H1 (cell line): Measurements from ENCODE around the gene CCDC38. TPM values are rescaled to one million over a fixed set of nuclear protein-coding genes. Genes with fewer than 3 reads are reported as not detected.

ENCODE experiments used
- CTCF ChIA-PET: fragments of 300-600 bp; sonication (Branson Sonifier 250); formaldehyde crosslinking; loops from one replicate; lab custom pipeline; 2021; ENCODE audit not compliant: partially characterized antibody; lab: Charles Lee
- POLR2A ChIA-PET: fragments of 300-600 bp; sonication (Branson Sonifier 250); formaldehyde crosslinking; loops from one replicate; lab custom pipeline; 2021; ENCODE audit warnings: inconsistent platforms; ENCODE audit not compliant: partially characterized antibody; lab: Charles Lee
- DNase-seq, 2 experiments: peaks; one replicate each; pipeline versions ENCODE4 v3.0.0 to v3.0.0-alpha.2; 2010 to 2022; ENCODE audit warnings: low spot score in 2 of 2, low read depth in 1 of 2, mixed read lengths in 1 of 2
- FAIRE-seq: peaks from 2 replicates; lab custom pipeline; 2011; peaks lifted over from hg19 to GRCh38; lab: Jason Lieb, UNC
- H2AFZ ChIP-seq: 2 replicates; pipeline ENCODE4 v1.8.1; 2012; ENCODE audit warnings: low read length, inconsistent platforms
- H2AK5ac ChIP-seq: 2 replicates; pipeline ENCODE4 v1.6.1; 2013; ENCODE audit warnings: low read depth, low read length
- H2BK120ac ChIP-seq: replicated peaks from 2 replicates; pipeline ENCODE3; 2013; ENCODE audit warnings: low read depth, low read length, inconsistent platforms
- H2BK12ac ChIP-seq: 2 replicates; pipeline ENCODE4 v1.6.1; 2013; ENCODE audit warnings: low read depth, low read length
- H2BK15ac ChIP-seq: 2 replicates; pipeline ENCODE4 v1.6.1; 2013; ENCODE audit warnings: low read length
- H2BK20ac ChIP-seq: 2 replicates; pipeline ENCODE4 v1.6.1; 2013; ENCODE audit warnings: low read length
- H2BK5ac ChIP-seq: 2 replicates; pipeline ENCODE4 v1.6.1; 2013; ENCODE audit warnings: low read depth, low read length
- H3K14ac ChIP-seq: 2 replicates; pipeline ENCODE4 v1.6.1; 2013; ENCODE audit warnings: inconsistent platforms; ENCODE audit not compliant: insufficient read length
- H3K18ac ChIP-seq: 2 replicates; pipeline ENCODE4 v1.6.1; 2013; ENCODE audit warnings: low read length; ENCODE audit errors: extremely low read depth
- H3K23ac ChIP-seq: 2 replicates; pipeline ENCODE4 v1.6.1; 2013; ENCODE audit warnings: inconsistent platforms; ENCODE audit not compliant: insufficient read length
- H3K23me2 ChIP-seq: 2 replicates; pipeline ENCODE4 v1.6.1; 2013; ENCODE audit warnings: low read depth, low read length
- H3K27ac ChIP-seq: 2 replicates; pipeline ENCODE4 v1.6.1; 2011; ENCODE audit warnings: low read depth, low read length, inconsistent platforms
- H3K27me3 ChIP-seq, 4 experiments: replicated peaks in 1 of 4; 1 replicate in 1 of 4; 2 replicates in 3 of 4; pipeline versions ENCODE4 v1.6.1 to v1.8.1; 2011 to 2013; ENCODE audit warnings: low read length in 3 of 4, mild to moderate bottlenecking in 3 of 4, inconsistent platforms in 2 of 4, mixed read lengths in 2 of 4, moderate library complexity in 1 of 4; ENCODE audit not compliant: control insufficient read depth in 3 of 4, insufficient read depth in 3 of 4; ENCODE audit errors: extremely low read depth in 1 of 4
- H3K36me3 ChIP-seq, 4 experiments: 2 replicates each; pipeline versions ENCODE4 v1.6.1 to v1.8.1; 2011 to 2013; ENCODE audit warnings: mild to moderate bottlenecking in 4 of 4, low read length in 3 of 4, moderate library complexity in 2 of 4, control low read depth in 1 of 4, inconsistent platforms in 1 of 4; ENCODE audit not compliant: insufficient read depth in 4 of 4, control insufficient read depth in 2 of 4
- H3K4ac ChIP-seq: replicated peaks from 2 replicates; pipeline ENCODE3; 2013; ENCODE audit warnings: low read length, low read depth, mixed read lengths, inconsistent platforms; ENCODE audit not compliant: insufficient read length
- H3K4me1 ChIP-seq, 4 experiments: replicated peaks in 1 of 4; 1 replicate in 1 of 4; 2 replicates in 3 of 4; pipeline versions ENCODE4 v1.6.1 to v1.8.1; 2011 to 2013; ENCODE audit warnings: low read length in 3 of 4, inconsistent platforms in 2 of 4, mixed read lengths in 1 of 4; ENCODE audit not compliant: insufficient read depth in 4 of 4, control insufficient read depth in 3 of 4
- H3K4me2 ChIP-seq, 2 experiments: 2 replicates each; pipeline versions ENCODE4 v1.6.1 to v1.8.1; 2011 to 2013; ENCODE audit warnings: low read depth in 2 of 2, low read length in 2 of 2, control low read depth in 1 of 2, inconsistent platforms in 1 of 2, mild to moderate bottlenecking in 1 of 2; ENCODE audit not compliant: insufficient read depth in 1 of 2
- H3K4me3 ChIP-seq, 4 experiments: fragments of 200-600, 300-600 bp in 1 of 4; sonication (generic), shearing (Covaris generic), sonication (Bioruptor Twin) in 1 of 4; 2 replicates each; pipeline versions ENCODE4 v1.5.1 to v1.8.1; 2011 to 2016; ENCODE audit warnings: low read length in 4 of 4, low read depth in 3 of 4, control low read depth in 2 of 4, inconsistent platforms in 2 of 4, mild to moderate bottlenecking in 2 of 4, mixed read lengths in 1 of 4, moderate library complexity in 1 of 4; ENCODE audit not compliant: insufficient read depth in 2 of 4; ENCODE audit errors: extremely low read depth in 1 of 4
- H3K56ac ChIP-seq: replicated peaks from 2 replicates; pipeline ENCODE3; 2013; ENCODE audit warnings: low read depth, mild to moderate bottlenecking, mixed read lengths, low read length, inconsistent platforms; ENCODE audit not compliant: insufficient read length
- H3K79me1 ChIP-seq: 2 replicates; pipeline ENCODE4 v1.6.1; 2013; ENCODE audit warnings: low read depth, low read length, control low read depth
- H3K79me2 ChIP-seq, 2 experiments: 2 replicates each; pipeline versions ENCODE4 v1.6.1 to v1.8.1; 2012 to 2013; ENCODE audit warnings: low read length in 2 of 2, mild to moderate bottlenecking in 2 of 2, inconsistent platforms in 1 of 2; ENCODE audit not compliant: insufficient read depth in 2 of 2, control insufficient read depth in 1 of 2
- H3K9ac ChIP-seq, 4 experiments: replicated peaks in 1 of 4; 1 replicate in 1 of 4; 2 replicates in 3 of 4; pipeline versions ENCODE4 v1.6.1 to v1.8.1; 2011 to 2013; ENCODE audit warnings: low read depth in 3 of 4, low read length in 3 of 4, control low read depth in 2 of 4, mild to moderate bottlenecking in 2 of 4, moderate library complexity in 2 of 4, inconsistent platforms in 1 of 4; ENCODE audit errors: extremely low read depth in 1 of 4
- H3K9me3 ChIP-seq, 2 experiments: 2 replicates each; pipeline versions ENCODE4 v1.6.1 to v1.8.1; 2012 to 2013; ENCODE audit warnings: mild to moderate bottlenecking in 2 of 2, moderate library complexity in 2 of 2, control low read depth in 1 of 2, inconsistent platforms in 1 of 2, low read depth in 1 of 2, low read length in 1 of 2, mixed read lengths in 1 of 2; ENCODE audit not compliant: insufficient read depth in 2 of 2
- H4K20me1 ChIP-seq, 2 experiments: replicated peaks in 1 of 2; 2 replicates each; pipeline versions ENCODE3 to v1.8.1; 2011 to 2013; ENCODE audit warnings: inconsistent platforms in 2 of 2, low read length in 2 of 2, mild to moderate bottlenecking in 1 of 2; ENCODE audit not compliant: insufficient read depth in 2 of 2, control insufficient read depth in 1 of 2
- H4K5ac ChIP-seq: 2 replicates; pipeline ENCODE4 v1.6.1; 2013; ENCODE audit warnings: low read length, low read depth, mixed read lengths, inconsistent platforms; ENCODE audit not compliant: insufficient read length
- H4K8ac ChIP-seq: 2 replicates; pipeline ENCODE4 v1.8.0; 2013; ENCODE audit warnings: mild to moderate bottlenecking, moderate library complexity, low read length, inconsistent platforms; ENCODE audit not compliant: insufficient read depth; ENCODE audit errors: extremely low read depth
- H4K91ac ChIP-seq: replicated peaks from 2 replicates; pipeline ENCODE3; 2013; ENCODE audit warnings: low read length, mixed read lengths, inconsistent platforms; ENCODE audit not compliant: insufficient read length
- JUN ChIP-seq: IDR thresholded peaks from 2 replicates; pipeline ENCODE4 v1.6.1; 2011; ENCODE audit warnings: low read depth, mild to moderate bottlenecking, improper control_type of control experiment, low read length
- KDM1A ChIP-seq: fragments of 200-600, 300-600 bp; sonication (generic); IDR thresholded peaks from 2 replicates; pipeline ENCODE4 v1.7.1; 2016; ENCODE audit warnings: mild to moderate bottlenecking, low read length, borderline replicate concordance
- MAFK ChIP-seq: IDR thresholded peaks from 2 replicates; pipeline ENCODE4 v1.6.1; 2012; ENCODE audit warnings: low read depth, mild to moderate bottlenecking, improper control_type of control experiment, low read length
- NRF1 ChIP-seq: IDR thresholded peaks from 2 replicates; pipeline ENCODE4 v1.6.1; 2011; ENCODE audit warnings: mild to moderate bottlenecking, low read depth, low read length, improper control_type of control experiment
- POLR2AphosphoS5 ChIP-seq: IDR thresholded peaks from 2 replicates; pipeline ENCODE4 v1.6.1; 2011; ENCODE audit warnings: low read depth, low read length
- RXRA ChIP-seq: IDR thresholded peaks from 2 replicates; pipeline ENCODE4 v1.6.1; 2011; ENCODE audit warnings: low read depth, mild to moderate bottlenecking, low read length, moderate library complexity; ENCODE audit not compliant: insufficient read depth
- SIN3A ChIP-seq, 2 experiments: IDR thresholded peaks in 1 of 2; conservative IDR thresholded peaks in 1 of 2; 2 replicates each; pipeline ENCODE4 v1.6.1; 2011 to 2012; ENCODE audit warnings: low read length in 2 of 2, improper control_type of control experiment in 1 of 2, low read depth in 1 of 2, mild to moderate bottlenecking in 1 of 2
- SP2 ChIP-seq: IDR thresholded peaks from 2 replicates; pipeline ENCODE4 v1.6.1; 2012; ENCODE audit warnings: mild to moderate bottlenecking, low read length, inconsistent platforms
- TEAD4 ChIP-seq: IDR thresholded peaks from 2 replicates; pipeline ENCODE4 v1.6.1; 2012; ENCODE audit warnings: low read depth, low read length, inconsistent platforms, mixed read lengths
- WGBS, 2 experiments: shearing (Covaris generic) in 1 of 2; methylation state at CpG; one replicate each; pipeline versions ENCODE4 v1.1.6 to v1.1.7; 2013 to 2015; ENCODE audit warnings: low lambda C conversion rate in 2 of 2, mixed read lengths in 2 of 2, inconsistent platforms in 1 of 2, low coverage in 1 of 2, missing lambda C conversion rate in 1 of 2; ENCODE audit not compliant: insufficient replicate concordance in 2 of 2, insufficient coverage in 1 of 2, insufficient read length in 1 of 2; ENCODE audit errors: extremely low coverage in 1 of 2, missing lambda C conversion rate in 1 of 2; 5-methylcytosine and 5-hydroxymethylcytosine counted together
- polyA plus RNA-seq, 7 experiments: library from polyadenylated mRNA; depleted of rRNA in 3 of 7; stranded (reverse) in 5 of 7; unstranded in 2 of 7; fragments of >200 nt in 5 of 7; fragments of 200-250 nt in 2 of 7; gene quantifications; 1 replicate in 5 of 7; 2 replicates in 1 of 7; 4 replicates in 1 of 7; pipeline versions ENCODE4 v1.2.1 to v1.2.3, GENCODE V29; 2011 to 2013; ENCODE audit warnings: missing spikeins in 2 of 7, mixed read lengths in 2 of 7
- total RNA-seq: library from RNA; stranded (reverse); fragmentation: NEBNext Ultra II Directional; extraction: Animal tissue kit (Norgen Biotek cat#: 25700); gene quantifications from 2 replicates; pipeline ENCODE4 v1.2.1, GENCODE V29; 2021
- TF ChIP-seq, protein P1 (sequence below): IDR thresholded peaks from 2 replicates; pipeline ENCODE4 v1.6.1; 2012; ENCODE audit warnings: low read length, inconsistent platforms
- TF ChIP-seq, protein P2 (sequence below): IDR thresholded peaks from 2 replicates; pipeline ENCODE4 v1.6.1; 2012; ENCODE audit warnings: inconsistent platforms

CCDC38 gene
- total and polyA plus RNA-seq, 2 of the 8 experiments (the other 6 are each of a cell fraction or from before 2014, with no cell fraction given), result not detected

DNA sequence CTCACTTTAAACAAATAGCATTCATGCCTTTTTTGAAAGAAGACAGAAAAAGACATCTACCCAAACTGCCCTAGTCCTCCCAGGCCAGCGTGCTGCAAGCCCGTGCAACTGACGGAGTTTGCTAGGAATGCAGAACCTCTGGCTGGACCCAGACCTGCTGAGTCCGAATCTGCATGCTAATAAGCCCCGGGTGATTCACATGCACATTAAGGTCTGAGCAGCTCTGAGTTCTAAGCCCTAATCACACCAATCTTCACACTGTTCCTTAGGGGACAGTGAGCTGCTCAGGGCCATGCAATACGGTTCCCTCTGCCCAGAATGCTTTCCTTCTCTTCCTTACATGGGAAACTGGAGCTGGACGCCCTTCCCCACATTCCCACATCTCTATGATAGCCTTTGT is 28.5 kb upstream of the CCDC38 start:
- Histone ChIP-seq H3K79me1 (no peaks in the 10 kb centered on the region), H3K4ac (no peak overlapping the region), H3K14ac (no peak overlapping the region), H3K56ac (no peak overlapping the region), H2AK5ac (no peak overlapping the region), H3K4me2 (peak overlapping the region; percentile 30 to 61), H3K23me2 (no peaks in the 10 kb centered on the region), H4K8ac (no peak overlapping the region), H3K4me3 (peak overlapping the region in 1 of 4 experiments; percentile 4; a peak in 1 of 8 replicates), H3K27me3 (no peaks in the 10 kb centered on the region), H4K91ac (no peak overlapping the region), H3K36me3 (no peaks in the 10 kb centered on the region), H2BK5ac (no peak overlapping the region), H2AFZ (peak overlapping the region; percentile 37; the same call in 1 of the 2 replicates), H3K9ac (no peak overlapping the region), H3K27ac (no peak overlapping the region), H3K4me1 (peaks cover 0 to 10% (median 5%) of the 10 kb centered on the region in 4 experiments; a peak in 6 of 7 replicates), H3K23ac (no peak overlapping the region), H2BK15ac (no peak overlapping the region), H2BK12ac (no peak overlapping the region), H3K79me2 (no peaks in the 10 kb centered on the region), H4K20me1 (no peaks in the 10 kb centered on the region), H2BK20ac (no peak overlapping the region), H3K9me3 (no peaks in the 10 kb centered on the region; a peak in 1 of 4 replicates), H2BK120ac (no peak overlapping the region), H3K18ac (0 out of 2 replicates have a peak overlapping the region, but pooled peaks have one; percentile 34), H4K5ac (no peak overlapping the region)
- POLR2A ChIA-PET, result interaction anchor here (1.3 kb wide), 1 partner anchor 11 kb away, joined by 3 read pairs; no protein-coding TSS in a partner anchor
- DNase-seq (peak in 1 of 2 experiments; percentile 72), FAIRE-seq (peak; percentile 98)
- CTCF ChIA-PET, result interaction anchor here (1.3 to 4.5 kb wide), 4 partner anchors 13 to 53 kb away, joined by 4 to 29 read pairs (median 8); partner anchors contain the start of gene AMDHD1
- 24% methylated on average over 7 of the region's 7 CpGs; no CpG with 5 or more reads in 1 of the 2 experiments for WGBS, 2 experiments
- TF ChIP-seq, protein P1, sequence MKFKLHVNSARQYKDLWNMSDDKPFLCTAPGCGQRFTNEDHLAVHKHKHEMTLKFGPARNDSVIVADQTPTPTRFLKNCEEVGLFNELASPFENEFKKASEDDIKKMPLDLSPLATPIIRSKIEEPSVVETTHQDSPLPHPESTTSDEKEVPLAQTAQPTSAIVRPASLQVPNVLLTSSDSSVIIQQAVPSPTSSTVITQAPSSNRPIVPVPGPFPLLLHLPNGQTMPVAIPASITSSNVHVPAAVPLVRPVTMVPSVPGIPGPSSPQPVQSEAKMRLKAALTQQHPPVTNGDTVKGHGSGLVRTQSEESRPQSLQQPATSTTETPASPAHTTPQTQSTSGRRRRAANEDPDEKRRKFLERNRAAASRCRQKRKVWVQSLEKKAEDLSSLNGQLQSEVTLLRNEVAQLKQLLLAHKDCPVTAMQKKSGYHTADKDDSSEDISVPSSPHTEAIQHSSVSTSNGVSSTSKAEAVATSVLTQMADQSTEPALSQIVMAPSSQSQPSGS, result peak; percentile 69; the same call in 1 of the 2 replicates
- TF ChIP-seq SP2, result no peak
- TF ChIP-seq SIN3A (conservative IDR thresholded peaks at IDR 0.05 in 1 of 2, IDR thresholded peaks at IDR 0.05 in 1 of 2; ENCODE audit: low read depth in 1 of 2, low read length in 2 of 2), result no peak
- peak; percentile 73 for TF ChIP-seq KDM1A
- TF ChIP-seq NRF1, result no peak
- peak; percentile 89 for TF ChIP-seq TEAD4
- TF ChIP-seq POLR2AphosphoS5, result peak; percentile 11; the same call in 1 of the 2 replicates
- TF ChIP-seq, protein P2, sequence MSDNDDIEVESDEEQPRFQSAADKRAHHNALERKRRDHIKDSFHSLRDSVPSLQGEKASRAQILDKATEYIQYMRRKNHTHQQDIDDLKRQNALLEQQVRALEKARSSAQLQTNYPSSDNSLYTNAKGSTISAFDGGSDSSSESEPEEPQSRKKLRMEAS, result peak; percentile 69; the same call in 1 of the 2 replicates
- TF ChIP-seq MAFK, result no peak
- no peak for TF ChIP-seq RXRA
- TF ChIP-seq JUN, result peak; percentile 32; the same call in 1 of the 2 replicates
